ENCODE measurements around the gene SPATA25.
A peak's percentile ranks its signal among the peaks of the same experiment; 100 is the strongest.

SPATA25 gene

GRCh38 chr20:45913116-45913515 lies 25.7 kb upstream of the SPATA25 start:
- Histone ChIP-seq H3K27ac (ENCODE audit: low read depth, low read length) (no peak overlapping the region), H3K9me3 (ENCODE audit: control insufficient read depth in 1 of 2, low read length in 2 of 2) (no peaks in the 10 kb centered on the region), H3K36me3 (ENCODE audit: control insufficient read depth in 1 of 2, insufficient read depth in 2 of 2, low read length in 2 of 2) (no peaks in the 10 kb centered on the region), H3K9ac (ENCODE audit: low read depth in 1 of 2, low read length in 2 of 2) (no peak overlapping the region), H3K4me3 (ENCODE audit: low read depth in 1 of 2, low read length in 2 of 2) (no peak overlapping the region), H3K4me1 (ENCODE audit: control insufficient read depth in 1 of 2, insufficient read depth in 2 of 2, low read length in 2 of 2) (peaks cover 21 to 25% of the 10 kb centered on the region in 2 donors), H3K27me3 (ENCODE audit: control insufficient read depth in 1 of 2, insufficient read depth in 2 of 2, low read length in 2 of 2) (no peaks in the 10 kb centered on the region)

GRCh38 chr20:45912344-45912682 lies 24.9 kb upstream of the SPATA25 start:
- Histone ChIP-seq H3K27me3 (ENCODE audit: control insufficient read depth in 1 of 2, insufficient read depth in 2 of 2, low read length in 2 of 2) (no peaks in the 10 kb centered on the region), H3K27ac (ENCODE audit: low read depth, low read length) (no peak overlapping the region), H3K4me1 (ENCODE audit: control insufficient read depth in 1 of 2, insufficient read depth in 2 of 2, low read length in 2 of 2) (peaks cover 21 to 24% of the 10 kb centered on the region in 2 donors), H3K9ac (ENCODE audit: low read depth in 1 of 2, low read length in 2 of 2) (no peak overlapping the region), H3K9me3 (ENCODE audit: control insufficient read depth in 1 of 2, low read length in 2 of 2) (no peaks in the 10 kb centered on the region), H3K36me3 (ENCODE audit: control insufficient read depth in 1 of 2, insufficient read depth in 2 of 2, low read length in 2 of 2) (peaks cover 0 to 3% of the 10 kb centered on the region in 2 donors), H3K4me3 (ENCODE audit: low read depth in 1 of 2, low read length in 2 of 2) (peak overlapping the region in 1 of 2 donors; percentile 78)

- H3K4me1 ChIP-seq (ENCODE audit: control insufficient read depth in 1 of 2, insufficient read depth in 2 of 2, low read length in 2 of 2), result peaks cover 21 to 24% of the 10 kb centered on the region in 2 donors
- H3K27ac ChIP-seq (ENCODE audit: low read depth, low read length), result peak within 1 kb of the TSS; percentile 78
- H3K9me3 ChIP-seq (ENCODE audit: control insufficient read depth in 1 of 2, low read length in 2 of 2), result no peaks in the 10 kb centered on the region
- peaks cover 0 to 3% of the 10 kb centered on the region in 2 donors for H3K36me3 ChIP-seq (ENCODE audit: control insufficient read depth in 1 of 2, insufficient read depth in 2 of 2, low read length in 2 of 2)
- H3K27me3 ChIP-seq (ENCODE audit: control insufficient read depth in 1 of 2, insufficient read depth in 2 of 2, low read length in 2 of 2), result no peaks in the 10 kb centered on the region
- H3K4me3 ChIP-seq (ENCODE audit: low read depth in 1 of 2, low read length in 2 of 2), result peak within 1 kb of the TSS; percentile 75 to 78
- H3K9ac ChIP-seq (ENCODE audit: low read depth in 1 of 2, low read length in 2 of 2), result peak within 1 kb of the TSS; percentile 65 to 89
Measured at GRCh38 chr20:45911486-45912343, 24.3 kb upstream of the SPATA25 start, which contains the start of gene PLTP. Gene PLTP, minus strand, starts transcription at chr20:45912155. Its CDS starts 703 bp downstream, at chr20:45911452.

GRCh38 chr20:45910670-45911485 lies 23.5 kb upstream of the SPATA25 start:
- H3K36me3 ChIP-seq (ENCODE audit: control insufficient read depth in 1 of 2, insufficient read depth in 2 of 2, low read length in 2 of 2), result peaks cover 0 to 3% of the 10 kb centered on the region in 2 donors
- peak overlapping the region; percentile 65 to 89 for H3K9ac ChIP-seq (ENCODE audit: low read depth in 1 of 2, low read length in 2 of 2)
- peaks cover 21 to 24% of the 10 kb centered on the region in 2 donors for H3K4me1 ChIP-seq (ENCODE audit: control insufficient read depth in 1 of 2, insufficient read depth in 2 of 2, low read length in 2 of 2)
- no peaks in the 10 kb centered on the region for H3K9me3 ChIP-seq (ENCODE audit: control insufficient read depth in 1 of 2, low read length in 2 of 2)
- H3K27me3 ChIP-seq (ENCODE audit: control insufficient read depth in 1 of 2, insufficient read depth in 2 of 2, low read length in 2 of 2), result no peaks in the 10 kb centered on the region
- peak overlapping the region; percentile 75 to 78 for H3K4me3 ChIP-seq (ENCODE audit: low read depth in 1 of 2, low read length in 2 of 2)
- H3K27ac ChIP-seq (ENCODE audit: low read depth, low read length), result peak overlapping the region; percentile 78

- Histone ChIP-seq H3K36me3 (ENCODE audit: control insufficient read depth in 1 of 2, insufficient read depth in 2 of 2, low read length in 2 of 2) (peaks cover 0 to 3% of the 10 kb centered on the region in 2 donors), H3K4me1 (ENCODE audit: control insufficient read depth in 1 of 2, insufficient read depth in 2 of 2, low read length in 2 of 2) (peaks cover 21 to 24% of the 10 kb centered on the region in 2 donors), H3K9me3 (ENCODE audit: control insufficient read depth in 1 of 2, low read length in 2 of 2) (no peaks in the 10 kb centered on the region), H3K27me3 (ENCODE audit: control insufficient read depth in 1 of 2, insufficient read depth in 2 of 2, low read length in 2 of 2) (no peaks in the 10 kb centered on the region), H3K27ac (ENCODE audit: low read depth, low read length) (no peak overlapping the region), H3K4me3 (ENCODE audit: low read depth in 1 of 2, low read length in 2 of 2) (peak overlapping the region; percentile 46 to 78), H3K9ac (ENCODE audit: low read depth in 1 of 2, low read length in 2 of 2) (no peak overlapping the region)
Measured at GRCh38 chr20:45909817-45910669, 22.6 kb upstream of the SPATA25 start.

GRCh38 chr20:45909336-45909808 lies 21.9 kb upstream of the SPATA25 start:
- Histone ChIP-seq H3K4me1 (ENCODE audit: control insufficient read depth in 1 of 2, insufficient read depth in 2 of 2, low read length in 2 of 2) (peaks cover 20 to 24% of the 10 kb centered on the region in 2 donors), H3K9ac (ENCODE audit: low read depth in 1 of 2, low read length in 2 of 2) (no peak overlapping the region), H3K36me3 (ENCODE audit: control insufficient read depth in 1 of 2, insufficient read depth in 2 of 2, low read length in 2 of 2) (peaks cover 0 to 3% of the 10 kb centered on the region in 2 donors), H3K27ac (ENCODE audit: low read depth, low read length) (no peak overlapping the region), H3K27me3 (ENCODE audit: control insufficient read depth in 1 of 2, insufficient read depth in 2 of 2, low read length in 2 of 2) (no peaks in the 10 kb centered on the region), H3K4me3 (ENCODE audit: low read depth in 1 of 2, low read length in 2 of 2) (no peak overlapping the region), H3K9me3 (ENCODE audit: control insufficient read depth in 1 of 2, low read length in 2 of 2) (no peaks in the 10 kb centered on the region)

GRCh38 chr20:45908084-45908483 lies 20.7 kb upstream of the SPATA25 start:
- Histone ChIP-seq H3K36me3 (ENCODE audit: control insufficient read depth in 1 of 2, insufficient read depth in 2 of 2, low read length in 2 of 2) (peaks cover 0 to 3% of the 10 kb centered on the region in 2 donors), H3K4me3 (ENCODE audit: low read depth in 1 of 2, low read length in 2 of 2) (no peak overlapping the region), H3K9me3 (ENCODE audit: control insufficient read depth in 1 of 2, low read length in 2 of 2) (no peaks in the 10 kb centered on the region), H3K27ac (ENCODE audit: low read depth, low read length) (no peak overlapping the region), H3K4me1 (ENCODE audit: control insufficient read depth in 1 of 2, insufficient read depth in 2 of 2, low read length in 2 of 2) (peaks cover 18 to 24% of the 10 kb centered on the region in 2 donors), H3K27me3 (ENCODE audit: control insufficient read depth in 1 of 2, insufficient read depth in 2 of 2, low read length in 2 of 2) (no peaks in the 10 kb centered on the region), H3K9ac (ENCODE audit: low read depth in 1 of 2, low read length in 2 of 2) (no peak overlapping the region)

- no peak overlapping the region for H3K9ac ChIP-seq (ENCODE audit: low read depth in 1 of 2, low read length in 2 of 2)
- no peaks in the 10 kb centered on the region for H3K27me3 ChIP-seq (ENCODE audit: control insufficient read depth in 1 of 2, insufficient read depth in 2 of 2, low read length in 2 of 2)
- H3K4me1 ChIP-seq (ENCODE audit: control insufficient read depth in 1 of 2, insufficient read depth in 2 of 2, low read length in 2 of 2), result peaks cover 18 to 22% of the 10 kb centered on the region in 2 donors
- peaks cover 0 to 3% of the 10 kb centered on the region in 2 donors for H3K36me3 ChIP-seq (ENCODE audit: control insufficient read depth in 1 of 2, insufficient read depth in 2 of 2, low read length in 2 of 2)
- no peak overlapping the region for H3K27ac ChIP-seq (ENCODE audit: low read depth, low read length)
- no peak overlapping the region for H3K4me3 ChIP-seq (ENCODE audit: low read depth in 1 of 2, low read length in 2 of 2)
- no peaks in the 10 kb centered on the region for H3K9me3 ChIP-seq (ENCODE audit: control insufficient read depth in 1 of 2, low read length in 2 of 2)
Measured at GRCh38 chr20:45907219-45907948, 20.0 kb upstream of the SPATA25 start.

GRCh38 chr20:45905505-45906079 lies 18.2 kb upstream of the SPATA25 start:
- H3K27ac ChIP-seq (ENCODE audit: low read depth, low read length), result no peak overlapping the region
- peaks cover 0 to 9% of the 10 kb centered on the region in 2 donors for H3K36me3 ChIP-seq (ENCODE audit: control insufficient read depth in 1 of 2, insufficient read depth in 2 of 2, low read length in 2 of 2)
- H3K9ac ChIP-seq (ENCODE audit: low read depth in 1 of 2, low read length in 2 of 2), result no peak overlapping the region
- no peak overlapping the region for H3K4me3 ChIP-seq (ENCODE audit: low read depth in 1 of 2, low read length in 2 of 2)
- peaks cover 6 to 11% of the 10 kb centered on the region in 2 donors for H3K4me1 ChIP-seq (ENCODE audit: control insufficient read depth in 1 of 2, insufficient read depth in 2 of 2, low read length in 2 of 2)
- no peaks in the 10 kb centered on the region for H3K27me3 ChIP-seq (ENCODE audit: control insufficient read depth in 1 of 2, insufficient read depth in 2 of 2, low read length in 2 of 2)
- H3K9me3 ChIP-seq (ENCODE audit: control insufficient read depth in 1 of 2, low read length in 2 of 2), result no peaks in the 10 kb centered on the region
